H1 (cell line): ENCODE results near the gene BCAS3. TPM values are rescaled to one million over a fixed set of nuclear protein-coding genes. Genes with fewer than 3 reads are reported as not detected.

Experiments
- CTCF ChIA-PET: fragments of 300-600 bp; sonication (Branson Sonifier 250); formaldehyde crosslinking; loops from one replicate; lab custom pipeline; 2021; ENCODE audit not compliant: partially characterized antibody; lab: Charles Lee
- POLR2A ChIA-PET: fragments of 300-600 bp; sonication (Branson Sonifier 250); formaldehyde crosslinking; loops from one replicate; lab custom pipeline; 2021; ENCODE audit warnings: inconsistent platforms; ENCODE audit not compliant: partially characterized antibody; lab: Charles Lee
- DNase-seq, 2 experiments: peaks; one replicate each; pipeline versions ENCODE4 v3.0.0 to v3.0.0-alpha.2; 2010 to 2022; ENCODE audit warnings: low spot score in 2 of 2, low read depth in 1 of 2, mixed read lengths in 1 of 2
- FAIRE-seq: peaks from 2 replicates; lab custom pipeline; 2011; peaks lifted over from hg19 to GRCh38; lab: Jason Lieb, UNC
- H2AFZ ChIP-seq: 2 replicates; pipeline ENCODE4 v1.8.1; 2012; ENCODE audit warnings: low read length, inconsistent platforms
- H2AK5ac ChIP-seq: 2 replicates; pipeline ENCODE4 v1.6.1; 2013; ENCODE audit warnings: low read depth, low read length
- H2BK120ac ChIP-seq: replicated peaks from 2 replicates; pipeline ENCODE3; 2013; ENCODE audit warnings: low read depth, low read length, inconsistent platforms
- H2BK12ac ChIP-seq: 2 replicates; pipeline ENCODE4 v1.6.1; 2013; ENCODE audit warnings: low read depth, low read length
- H2BK15ac ChIP-seq: 2 replicates; pipeline ENCODE4 v1.6.1; 2013; ENCODE audit warnings: low read length
- H2BK20ac ChIP-seq: 2 replicates; pipeline ENCODE4 v1.6.1; 2013; ENCODE audit warnings: low read length
- H2BK5ac ChIP-seq: 2 replicates; pipeline ENCODE4 v1.6.1; 2013; ENCODE audit warnings: low read depth, low read length
- H3K14ac ChIP-seq: 2 replicates; pipeline ENCODE4 v1.6.1; 2013; ENCODE audit warnings: inconsistent platforms; ENCODE audit not compliant: insufficient read length
- H3K18ac ChIP-seq: 2 replicates; pipeline ENCODE4 v1.6.1; 2013; ENCODE audit warnings: low read length; ENCODE audit errors: extremely low read depth
- H3K23ac ChIP-seq: 2 replicates; pipeline ENCODE4 v1.6.1; 2013; ENCODE audit warnings: inconsistent platforms; ENCODE audit not compliant: insufficient read length
- H3K23me2 ChIP-seq: 2 replicates; pipeline ENCODE4 v1.6.1; 2013; ENCODE audit warnings: low read depth, low read length
- H3K27ac ChIP-seq: 2 replicates; pipeline ENCODE4 v1.6.1; 2011; ENCODE audit warnings: low read depth, low read length, inconsistent platforms
- H3K27me3 ChIP-seq, 4 experiments: replicated peaks in 1 of 4; 1 replicate in 1 of 4; 2 replicates in 3 of 4; pipeline versions ENCODE4 v1.6.1 to v1.8.1; 2011 to 2013; ENCODE audit warnings: low read length in 3 of 4, mild to moderate bottlenecking in 3 of 4, inconsistent platforms in 2 of 4, mixed read lengths in 2 of 4, moderate library complexity in 1 of 4; ENCODE audit not compliant: control insufficient read depth in 3 of 4, insufficient read depth in 3 of 4; ENCODE audit errors: extremely low read depth in 1 of 4
- H3K36me3 ChIP-seq, 4 experiments: 2 replicates each; pipeline versions ENCODE4 v1.6.1 to v1.8.1; 2011 to 2013; ENCODE audit warnings: mild to moderate bottlenecking in 4 of 4, low read length in 3 of 4, moderate library complexity in 2 of 4, control low read depth in 1 of 4, inconsistent platforms in 1 of 4; ENCODE audit not compliant: insufficient read depth in 4 of 4, control insufficient read depth in 2 of 4
- H3K4ac ChIP-seq: replicated peaks from 2 replicates; pipeline ENCODE3; 2013; ENCODE audit warnings: low read length, low read depth, mixed read lengths, inconsistent platforms; ENCODE audit not compliant: insufficient read length
- H3K4me1 ChIP-seq, 4 experiments: replicated peaks in 1 of 4; 1 replicate in 1 of 4; 2 replicates in 3 of 4; pipeline versions ENCODE4 v1.6.1 to v1.8.1; 2011 to 2013; ENCODE audit warnings: low read length in 3 of 4, inconsistent platforms in 2 of 4, mixed read lengths in 1 of 4; ENCODE audit not compliant: insufficient read depth in 4 of 4, control insufficient read depth in 3 of 4
- H3K4me2 ChIP-seq, 2 experiments: 2 replicates each; pipeline versions ENCODE4 v1.6.1 to v1.8.1; 2011 to 2013; ENCODE audit warnings: low read depth in 2 of 2, low read length in 2 of 2, control low read depth in 1 of 2, inconsistent platforms in 1 of 2, mild to moderate bottlenecking in 1 of 2; ENCODE audit not compliant: insufficient read depth in 1 of 2
- H3K4me3 ChIP-seq, 4 experiments: fragments of 200-600, 300-600 bp in 1 of 4; sonication (generic), shearing (Covaris generic), sonication (Bioruptor Twin) in 1 of 4; 2 replicates each; pipeline versions ENCODE4 v1.5.1 to v1.8.1; 2011 to 2016; ENCODE audit warnings: low read length in 4 of 4, low read depth in 3 of 4, control low read depth in 2 of 4, inconsistent platforms in 2 of 4, mild to moderate bottlenecking in 2 of 4, mixed read lengths in 1 of 4, moderate library complexity in 1 of 4; ENCODE audit not compliant: insufficient read depth in 2 of 4; ENCODE audit errors: extremely low read depth in 1 of 4
- H3K56ac ChIP-seq: replicated peaks from 2 replicates; pipeline ENCODE3; 2013; ENCODE audit warnings: low read depth, mild to moderate bottlenecking, mixed read lengths, low read length, inconsistent platforms; ENCODE audit not compliant: insufficient read length
- H3K79me1 ChIP-seq: 2 replicates; pipeline ENCODE4 v1.6.1; 2013; ENCODE audit warnings: low read depth, low read length, control low read depth
- H3K79me2 ChIP-seq, 2 experiments: 2 replicates each; pipeline versions ENCODE4 v1.6.1 to v1.8.1; 2012 to 2013; ENCODE audit warnings: low read length in 2 of 2, mild to moderate bottlenecking in 2 of 2, inconsistent platforms in 1 of 2; ENCODE audit not compliant: insufficient read depth in 2 of 2, control insufficient read depth in 1 of 2
- H3K9ac ChIP-seq, 4 experiments: replicated peaks in 1 of 4; 1 replicate in 1 of 4; 2 replicates in 3 of 4; pipeline versions ENCODE4 v1.6.1 to v1.8.1; 2011 to 2013; ENCODE audit warnings: low read depth in 3 of 4, low read length in 3 of 4, control low read depth in 2 of 4, mild to moderate bottlenecking in 2 of 4, moderate library complexity in 2 of 4, inconsistent platforms in 1 of 4; ENCODE audit errors: extremely low read depth in 1 of 4
- H3K9me3 ChIP-seq, 2 experiments: 2 replicates each; pipeline versions ENCODE4 v1.6.1 to v1.8.1; 2012 to 2013; ENCODE audit warnings: mild to moderate bottlenecking in 2 of 2, moderate library complexity in 2 of 2, control low read depth in 1 of 2, inconsistent platforms in 1 of 2, low read depth in 1 of 2, low read length in 1 of 2, mixed read lengths in 1 of 2; ENCODE audit not compliant: insufficient read depth in 2 of 2
- H4K20me1 ChIP-seq, 2 experiments: replicated peaks in 1 of 2; 2 replicates each; pipeline versions ENCODE3 to v1.8.1; 2011 to 2013; ENCODE audit warnings: inconsistent platforms in 2 of 2, low read length in 2 of 2, mild to moderate bottlenecking in 1 of 2; ENCODE audit not compliant: insufficient read depth in 2 of 2, control insufficient read depth in 1 of 2
- H4K5ac ChIP-seq: 2 replicates; pipeline ENCODE4 v1.6.1; 2013; ENCODE audit warnings: low read length, low read depth, mixed read lengths, inconsistent platforms; ENCODE audit not compliant: insufficient read length
- H4K8ac ChIP-seq: 2 replicates; pipeline ENCODE4 v1.8.0; 2013; ENCODE audit warnings: mild to moderate bottlenecking, moderate library complexity, low read length, inconsistent platforms; ENCODE audit not compliant: insufficient read depth; ENCODE audit errors: extremely low read depth
- H4K91ac ChIP-seq: replicated peaks from 2 replicates; pipeline ENCODE3; 2013; ENCODE audit warnings: low read length, mixed read lengths, inconsistent platforms; ENCODE audit not compliant: insufficient read length
- BACH1 ChIP-seq: IDR thresholded peaks from 2 replicates; pipeline ENCODE4 v1.6.1; 2012; ENCODE audit warnings: low read length, improper control_type of control experiment
- CTCF ChIP-seq, 3 experiments: IDR thresholded peaks; 1 replicate in 2 of 3; 2 replicates in 1 of 3; pipeline versions ENCODE4 v1.5.1 to v1.6.1; 2011; ENCODE audit warnings: low read length in 3 of 3, mild to moderate bottlenecking in 3 of 3, inconsistent platforms in 2 of 3, low read depth in 1 of 3, moderate library complexity in 1 of 3; ENCODE audit not compliant: insufficient read depth in 1 of 3; ENCODE audit errors: control extremely low read depth in 1 of 3
- EP300 ChIP-seq, 2 experiments: IDR thresholded peaks; 1 replicate in 1 of 2; 2 replicates in 1 of 2; pipeline ENCODE4 v1.6.1; 2011 to 2012; ENCODE audit warnings: low read depth in 2 of 2, low read length in 2 of 2, mild to moderate bottlenecking in 2 of 2, borderline replicate concordance in 1 of 2, inconsistent platforms in 1 of 2, moderate library complexity in 1 of 2
- EZH2 ChIP-seq: fragments of 200-600 bp; sonication (generic); IDR thresholded peaks from 2 replicates; pipeline ENCODE4 v1.7.1; 2012; ENCODE audit warnings: low read depth, mild to moderate bottlenecking, moderate library complexity, low read length, inconsistent platforms; ENCODE audit not compliant: severe bottlenecking
- GTF2F1 ChIP-seq: IDR thresholded peaks from 2 replicates; pipeline ENCODE4 v1.6.1; 2012; ENCODE audit warnings: low read depth, low read length, improper control_type of control experiment, borderline replicate concordance
- SRF ChIP-seq: IDR thresholded peaks from 2 replicates; pipeline ENCODE4 v1.6.1; 2011; ENCODE audit warnings: mild to moderate bottlenecking, low read depth, low read length, moderate library complexity
- SUZ12 ChIP-seq: fragments of 200-600 bp; sonication (generic); IDR thresholded peaks from 2 replicates; pipeline ENCODE4 v1.6.1; 2012; ENCODE audit warnings: mild to moderate bottlenecking, inconsistent platforms, low read length, moderate library complexity, mixed read lengths
- TCF12 ChIP-seq: IDR thresholded peaks from 2 replicates; pipeline ENCODE4 v1.6.1; 2011; ENCODE audit warnings: low read depth, mild to moderate bottlenecking, low read length
- WGBS, 2 experiments: shearing (Covaris generic) in 1 of 2; methylation state at CpG; one replicate each; pipeline versions ENCODE4 v1.1.6 to v1.1.7; 2013 to 2015; ENCODE audit warnings: low lambda C conversion rate in 2 of 2, mixed read lengths in 2 of 2, inconsistent platforms in 1 of 2, low coverage in 1 of 2, missing lambda C conversion rate in 1 of 2; ENCODE audit not compliant: insufficient replicate concordance in 2 of 2, insufficient coverage in 1 of 2, insufficient read length in 1 of 2; ENCODE audit errors: extremely low coverage in 1 of 2, missing lambda C conversion rate in 1 of 2; 5-methylcytosine and 5-hydroxymethylcytosine counted together
- polyA plus RNA-seq, 7 experiments: library from polyadenylated mRNA; depleted of rRNA in 3 of 7; stranded (reverse) in 5 of 7; unstranded in 2 of 7; fragments of >200 nt in 5 of 7; fragments of 200-250 nt in 2 of 7; gene quantifications; 1 replicate in 5 of 7; 2 replicates in 1 of 7; 4 replicates in 1 of 7; pipeline versions ENCODE4 v1.2.1 to v1.2.3, GENCODE V29; 2011 to 2013; ENCODE audit warnings: missing spikeins in 2 of 7, mixed read lengths in 2 of 7
- total RNA-seq: library from RNA; stranded (reverse); fragmentation: NEBNext Ultra II Directional; extraction: Animal tissue kit (Norgen Biotek cat#: 25700); gene quantifications from 2 replicates; pipeline ENCODE4 v1.2.1, GENCODE V29; 2021

BCAS3 gene
- total and polyA plus RNA-seq, 2 of the 8 experiments (the other 6 are each of a cell fraction or from before 2014, with no cell fraction given) = 9.9 to 13.3 TPM

GRCh38 chr17:61405686-61406536 is 728.3 kb downstream of the BCAS3 start:
- ChIA-PET POLR2A (interaction anchor here (1.0 to 1.1 kb wide), 2 partner anchors 10 to 52 kb away, joined by 3 read pairs; no protein-coding TSS in a partner anchor), CTCF (interaction anchor here (0.9 to 6.8 kb wide), 6 partner anchors 11 to 434 kb away, joined by 3 to 31 read pairs (median 4); no protein-coding TSS in a partner anchor)
- no peak overlapping the region for H2AK5ac ChIP-seq
- no peaks in the 10 kb centered on the region for H3K79me1 ChIP-seq
- peaks cover 2% of the 10 kb centered on the region; the same call in 1 of the 2 replicates for H3K23me2 ChIP-seq
- no peak overlapping the region for H4K8ac ChIP-seq
- no peak overlapping the region for H2AFZ ChIP-seq
- H2BK15ac ChIP-seq = no peak overlapping the region
- H3K27ac ChIP-seq = no peak overlapping the region
- H2BK120ac ChIP-seq = no peak overlapping the region
- peaks cover 41 to 45% of the 10 kb centered on the region in 2 experiments for H4K20me1 ChIP-seq
- H3K4me1 ChIP-seq = peaks cover 0 to 45% (median 32%) of the 10 kb centered on the region in 4 experiments; a peak in 6 of 7 replicates
- no peak overlapping the region for H4K91ac ChIP-seq
- peak overlapping the region; percentile 63 to 65 for H3K4me2 ChIP-seq
- H3K27me3 ChIP-seq = peaks cover 98 to 100% (median 99%) of the 10 kb centered on the region in 4 experiments
- H2BK20ac ChIP-seq = no peak overlapping the region
- no peak overlapping the region; a peak in 1 of 8 replicates for H3K4me3 ChIP-seq
- no peaks in the 10 kb centered on the region; a peak in 1 of 4 replicates for H3K9me3 ChIP-seq
- DNase-seq (peak in 1 of 2 experiments; percentile 63), FAIRE-seq (no peak)
- peaks cover 0 to 15% (median 0%) of the 10 kb centered on the region in 4 experiments; a peak in 1 of 8 replicates for H3K36me3 ChIP-seq
- H2BK5ac ChIP-seq = no peak overlapping the region
- H3K79me2 ChIP-seq = no peaks in the 10 kb centered on the region
- 19% methylated on average over 28 of the region's 37 CpGs; no CpG with 5 or more reads in 1 of the 2 experiments for WGBS, 2 experiments
- no peak overlapping the region for H3K9ac ChIP-seq
- no peak overlapping the region for H3K18ac ChIP-seq
- no peak overlapping the region for H3K14ac ChIP-seq
- H3K4ac ChIP-seq = no peak overlapping the region
- H2BK12ac ChIP-seq = peak overlapping the region; percentile 68; the same call in 1 of the 2 replicates
- H3K56ac ChIP-seq = no peak overlapping the region
- no peak overlapping the region for H4K5ac ChIP-seq
- no peak overlapping the region for H3K23ac ChIP-seq
- TF ChIP-seq EZH2 (peak; percentile 97), TCF12 (no peak), GTF2F1 (no peak), CTCF (IDR thresholded peaks at IDR 0.05; ENCODE audit: control extremely low read depth in 1 of 3, insufficient read depth in 1 of 3, low read depth in 1 of 3, low read length in 3 of 3) (no peak), SRF (no peak), EP300 (IDR thresholded peaks at IDR 0.05; ENCODE audit: borderline replicate concordance in 1 of 2, low read depth in 2 of 2, low read length in 2 of 2) (no peak), BACH1 (no peak), SUZ12 (peak; percentile 94)
